HepG2 (cell line): ENCODE measurements around the gene PADI2. TPM values are rescaled to one million over a fixed set of nuclear protein-coding genes. Genes with fewer than 3 reads are reported as not detected.

ENCODE experiments used
- GMEB1 ChIP-seq: sonication (generic); formaldehyde crosslinking; IDR thresholded peaks from 2 replicates; pipeline ENCODE4 v1.5.1; 2020; ENCODE audit warnings: missing genetic modification reagents, mild to moderate bottlenecking, borderline replicate concordance
- TRAFD1 ChIP-seq: sonication (generic); formaldehyde crosslinking; IDR thresholded peaks from 2 replicates; pipeline ENCODE4 v1.5.1; 2020; ENCODE audit warnings: missing genetic modification reagents, mild to moderate bottlenecking, borderline replicate concordance
- ZFP62 ChIP-seq: sonication (generic); formaldehyde crosslinking; IDR thresholded peaks from 2 replicates; pipeline ENCODE4 v1.4.0; 2020; ENCODE audit warnings: missing genetic modification reagents
- ZNF530 ChIP-seq: sonication (generic); formaldehyde crosslinking; IDR thresholded peaks from 2 replicates; pipeline ENCODE4 v1.5.0; 2020; ENCODE audit warnings: low read depth, mild to moderate bottlenecking, missing genetic modification reagents
- ZNF563 ChIP-seq: sonication (generic); formaldehyde crosslinking; IDR thresholded peaks from 2 replicates; pipeline ENCODE4 v1.8.0; 2022; ENCODE audit warnings: mild to moderate bottlenecking, moderate library complexity, missing genetic modification reagents
- polyA plus RNA-seq, 8 experiments: library from polyadenylated mRNA; depleted of rRNA in 3 of 8; stranded (reverse) in 7 of 8; unstranded in 1 of 8; fragments of >200 nt; fragmentation: Illumina TruSeq in 4 of 8; extraction: Trizol in 4 of 8; gene quantifications; 2 replicates each; pipeline versions ENCODE4 v1.2.1 to v1.2.3, GENCODE V29; 2011 to 2016; ENCODE audit warnings: low read depth in 4 of 8, missing spikeins in 1 of 8, mixed read lengths in 1 of 8; ENCODE audit not compliant: insufficient read depth in 1 of 8
- total RNA-seq, 5 experiments: library from RNA; depleted of rRNA; stranded (reverse); fragments of >200 nt; fragmentation: Illumina TruSeq; extraction: Trizol; gene quantifications; 2 replicates each; pipeline ENCODE4 v1.2.3, GENCODE V29; 2016; ENCODE audit warnings: low read depth in 1 of 5
- TF ChIP-seq, protein P1 (sequence below): sonication (generic); formaldehyde crosslinking; IDR thresholded peaks from 2 replicates; pipeline ENCODE4 v1.9.0; 2021; ENCODE audit warnings: missing genetic modification reagents, borderline replicate concordance
- TF ChIP-seq, protein P2 (sequence below): sonication (generic); formaldehyde crosslinking; conservative IDR thresholded peaks from 2 replicates; pipeline ENCODE4 v1.8.0; 2022; ENCODE audit warnings: low read depth, missing genetic modification reagents

PADI2 gene
- total and polyA plus RNA-seq, 2 of the 13 experiments (the other 11 are each of a cell fraction or from before 2014, with no cell fraction given) = not detected

- TF ChIP-seq ZNF563 (CRISPR knock-in tag) (no peak), ZNF530 (CRISPR knock-in tag) (no peak), TRAFD1 (CRISPR knock-in tag) (no peak), ZFP62 (CRISPR knock-in tag) (no peak), GMEB1 (CRISPR knock-in tag) (no peak)
- TF ChIP-seq, protein P1, sequence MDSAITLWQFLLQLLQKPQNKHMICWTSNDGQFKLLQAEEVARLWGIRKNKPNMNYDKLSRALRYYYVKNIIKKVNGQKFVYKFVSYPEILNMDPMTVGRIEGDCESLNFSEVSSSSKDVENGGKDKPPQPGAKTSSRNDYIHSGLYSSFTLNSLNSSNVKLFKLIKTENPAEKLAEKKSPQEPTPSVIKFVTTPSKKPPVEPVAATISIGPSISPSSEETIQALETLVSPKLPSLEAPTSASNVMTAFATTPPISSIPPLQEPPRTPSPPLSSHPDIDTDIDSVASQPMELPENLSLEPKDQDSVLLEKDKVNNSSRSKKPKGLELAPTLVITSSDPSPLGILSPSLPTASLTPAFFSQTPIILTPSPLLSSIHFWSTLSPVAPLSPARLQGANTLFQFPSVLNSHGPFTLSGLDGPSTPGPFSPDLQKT = no peak
- TF ChIP-seq, protein P2, sequence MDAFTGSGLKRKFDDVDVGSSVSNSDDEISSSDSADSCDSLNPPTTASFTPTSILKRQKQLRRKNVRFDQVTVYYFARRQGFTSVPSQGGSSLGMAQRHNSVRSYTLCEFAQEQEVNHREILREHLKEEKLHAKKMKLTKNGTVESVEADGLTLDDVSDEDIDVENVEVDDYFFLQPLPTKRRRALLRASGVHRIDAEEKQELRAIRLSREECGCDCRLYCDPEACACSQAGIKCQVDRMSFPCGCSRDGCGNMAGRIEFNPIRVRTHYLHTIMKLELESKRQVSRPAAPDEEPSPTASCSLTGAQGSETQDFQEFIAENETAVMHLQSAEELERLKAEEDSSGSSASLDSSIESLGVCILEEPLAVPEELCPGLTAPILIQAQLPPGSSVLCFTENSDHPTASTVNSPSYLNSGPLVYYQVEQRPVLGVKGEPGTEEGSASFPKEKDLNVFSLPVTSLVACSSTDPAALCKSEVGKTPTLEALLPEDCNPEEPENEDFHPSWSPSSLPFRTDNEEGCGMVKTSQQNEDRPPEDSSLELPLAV (CRISPR knock-in tag) = no peak
Measured at GRCh38 chr1:17020502-17020901, 98.7 kb downstream of the PADI2 start (continued).
